HG02943 (cell line): ENCODE results near the gene GSN.

Experiments used
- ATAC-seq: cut with Tn5 transposase; IDR thresholded peaks from one replicate; pipeline ENCODE4 v1.9.1; 2021; ENCODE audit warnings: mild to moderate bottlenecking, low read depth, moderate library complexity; ENCODE audit not compliant: unreplicated experiment

GSN gene

GRCh38 chr9:121242959-121243346, 25.0 kb upstream of the GSN start:
- no peak for ATAC-seq

GRCh38 chr9:121246821-121247561, 21.0 kb upstream of the GSN start:
- no peak for ATAC-seq

- ATAC-seq: no peak
These were observed 18.4 kb upstream of the GSN start for GRCh38 chr9:121249563-121249962.

GRCh38 chr9:121252104-121252851, 15.7 kb upstream of the GSN start:
- ATAC-seq: no peak

- no peak for ATAC-seq
These were observed 14.8 kb upstream of the GSN start for GRCh38 chr9:121253162-121253561.

GRCh38 chr9:121253821-121254501, 14.0 kb upstream of the GSN start:
- no peak for ATAC-seq

GRCh38 chr9:121259498-121259897, 8.5 kb upstream of the GSN start:
- ATAC-seq: no peak

- ATAC-seq: no peak
These were observed 8.0 kb upstream of the GSN start for GRCh38 chr9:121259935-121260334.

- no peak for ATAC-seq
These were observed 7.4 kb upstream of the GSN start for GRCh38 chr9:121260457-121261106.

- ATAC-seq: no peak
These were observed 6.9 kb upstream of the GSN start for GRCh38 chr9:121261107-121261460.

GRCh38 chr9:121261755-121262154, 6.2 kb upstream of the GSN start:
- ATAC-seq: no peak

- no peak for ATAC-seq
These were observed 5.5 kb upstream of the GSN start for GRCh38 chr9:121262423-121262822.

- ATAC-seq: no peak
These were observed 5.0 kb upstream of the GSN start for GRCh38 chr9:121262953-121263352.

GRCh38 chr9:121266356-121266755, 1.6 kb upstream of the GSN start:
- no peak for ATAC-seq

GRCh38 chr9:121266906-121267650, 884 bp upstream of the GSN start:
- ATAC-seq: no peak

- ATAC-seq: no peak
These were observed 562 bp downstream of the GSN start for GRCh38 chr9:121268598-121268850.

- ATAC-seq: no peak
These were observed 1.1 kb downstream of the GSN start for GRCh38 chr9:121268851-121269641.

- ATAC-seq: no peak
These were observed 1.8 kb downstream of the GSN start for GRCh38 chr9:121269642-121270254.
